Cardiac muscle cell (in vitro differentiated cells and primary cell): ENCODE measurements around the gene OR10D3. TPM values are rescaled to one million over a fixed set of nuclear protein-coding genes. Genes with fewer than 3 reads are reported as not detected.

ENCODE experiments used
- DNase-seq, 2 donors: peaks; one replicate each; pipeline versions ENCODE4 v3.0.0 to v3.0.0-alpha.2; 2010 to 2017; ENCODE audit warnings: low read depth in 1 of 2, low spot score in 1 of 2
- H3K27ac ChIP-seq: fragments of 200-600 bp; sonication (generic); 2 replicates; pipeline ENCODE4 v1.5.1; 2016
- H3K27me3 ChIP-seq: fragments of 200-600 bp; sonication (generic); 2 replicates; pipeline ENCODE4 v1.6.0; 2016; ENCODE audit warnings: control low read depth
- H3K36me3 ChIP-seq: fragments of 200-600 bp; sonication (generic); 2 replicates; pipeline ENCODE4 v1.5.1; 2016; ENCODE audit warnings: control low read depth
- H3K4me1 ChIP-seq: fragments of 200-600 bp; sonication (generic); 2 replicates; pipeline ENCODE4 v1.8.1; 2017; ENCODE audit warnings: low read depth, mild to moderate bottlenecking, mixed run types
- H3K4me3 ChIP-seq: fragments of 200-600 bp; sonication (generic); 2 replicates; pipeline ENCODE4 v1.5.1; 2016; ENCODE audit warnings: mild to moderate bottlenecking
- H3K9me3 ChIP-seq: fragments of 200-600 bp; sonication (generic); 2 replicates; pipeline ENCODE4 v1.5.1; 2017; ENCODE audit warnings: low read depth, mild to moderate bottlenecking, control low read depth
- CTCF ChIP-seq: IDR thresholded peaks from 2 replicates; pipeline ENCODE4 v1.5.1; 2012; ENCODE audit warnings: low read depth, mild to moderate bottlenecking, low read length
- polyA plus RNA-seq: library from polyadenylated mRNA; unstranded; fragments of >200 nt; fragmentation: Nextera tagmentation; extraction: Ambion mirVana; gene quantifications from 2 replicates; pipeline ENCODE4 v1.2.1, GENCODE V29; 2016
- total RNA-seq: library from RNA; depleted of rRNA; stranded (reverse); fragments of >200 nt; gene quantifications from 2 replicates; pipeline ENCODE4 v1.2.3, GENCODE V29; 2016

OR10D3 gene
- total and polyA plus RNA-seq, 2 experiments from 2014 or later: not detected

- H3K9me3 ChIP-seq: no peaks in the 10 kb centered on the region
- H3K27ac ChIP-seq: no peak overlapping the region
- TF ChIP-seq CTCF: no peak
- no peaks in the 10 kb centered on the region for H3K4me1 ChIP-seq
- no peaks in the 10 kb centered on the region for H3K27me3 ChIP-seq
- no peak overlapping the region for H3K4me3 ChIP-seq
- H3K36me3 ChIP-seq: no peaks in the 10 kb centered on the region
- DNase-seq: no peak
These were observed 24.1 kb downstream of the OR10D3 start for GRCh38 chr11:124207102-124207792.

GRCh38 chr11:124209824-124210357 lies 26.7 kb downstream of the OR10D3 start:
- Histone ChIP-seq H3K27ac (no peak overlapping the region), H3K36me3 (no peaks in the 10 kb centered on the region), H3K27me3 (no peaks in the 10 kb centered on the region), H3K9me3 (no peaks in the 10 kb centered on the region), H3K4me1 (no peaks in the 10 kb centered on the region), H3K4me3 (no peak overlapping the region)
- DNase-seq: no peak
- TF ChIP-seq CTCF: no peak

- Histone ChIP-seq H3K9me3 (no peaks in the 10 kb centered on the region), H3K27ac (no peak overlapping the region), H3K36me3 (no peaks in the 10 kb centered on the region), H3K4me1 (no peaks in the 10 kb centered on the region), H3K27me3 (no peaks in the 10 kb centered on the region), H3K4me3 (no peak overlapping the region)
- TF ChIP-seq CTCF: no peak
- no peak for DNase-seq
These were observed 27.3 kb downstream of the OR10D3 start for GRCh38 chr11:124210421-124210820.

GRCh38 chr11:124211321-124211720 lies 28.2 kb downstream of the OR10D3 start:
- Histone ChIP-seq H3K9me3 (no peaks in the 10 kb centered on the region), H3K4me1 (no peaks in the 10 kb centered on the region), H3K4me3 (no peak overlapping the region), H3K27ac (no peak overlapping the region), H3K36me3 (no peaks in the 10 kb centered on the region), H3K27me3 (no peaks in the 10 kb centered on the region)
- no peak for TF ChIP-seq CTCF
- DNase-seq: no peak

GRCh38 chr11:124214027-124214426 lies 30.9 kb downstream of the OR10D3 start:
- DNase-seq: no peak
- Histone ChIP-seq H3K9me3 (no peaks in the 10 kb centered on the region), H3K4me1 (no peaks in the 10 kb centered on the region), H3K27ac (no peak overlapping the region), H3K27me3 (no peaks in the 10 kb centered on the region), H3K36me3 (no peaks in the 10 kb centered on the region), H3K4me3 (no peak overlapping the region)
- no peak for TF ChIP-seq CTCF
